Activated naive CD8-positive, alpha-beta T cell treated with anti-CD3 and anti-CD28 coated beads, Interleukin-2, amount 10 ng/mL, durations not matched to agents 7 days and 5 days (primary cell): Measurements from ENCODE around the gene KBTBD8. TPM values are rescaled to one million over a fixed set of nuclear protein-coding genes. Genes with fewer than 3 reads are reported as not detected.

Source experiments
- ATAC-seq: fragments of 150-1000 bp; cut with Tn5 transposase; one replicate; pipeline ENCODE4 v1.10.0; 2021; ENCODE audit warnings: low read depth, moderate library complexity
- POLR2A ChIA-PET: fragments of 350-600 bp; sonication (Branson Sonifier 250); formaldehyde crosslinking; loops from one replicate; lab custom pipeline; 2021; ENCODE audit warnings: antibody characterized with exemption; lab: Charles Lee
- DNase-seq: peaks from one replicate; pipeline ENCODE4 v3.0.0; 2021
- H3K27ac Mint-ChIP-seq: one replicate; pipeline ENCODE4 v1.8.0; 2022; ENCODE audit warnings: mild to moderate bottlenecking, mixed read lengths
- H3K27me3 Mint-ChIP-seq: one replicate; pipeline ENCODE4 v1.8.0; 2022; ENCODE audit warnings: mild to moderate bottlenecking, moderate library complexity, mixed read lengths
- H3K36me3 Mint-ChIP-seq: one replicate; pipeline ENCODE4 v1.8.0; 2021; ENCODE audit warnings: mild to moderate bottlenecking, mixed read lengths
- H3K4me1 Mint-ChIP-seq: one replicate; pipeline ENCODE4 v1.8.0; 2021; ENCODE audit warnings: mixed read lengths
- H3K4me3 Mint-ChIP-seq: one replicate; pipeline ENCODE4 v1.8.0; 2022; ENCODE audit warnings: mild to moderate bottlenecking, moderate library complexity, mixed read lengths
- H3K9me3 Mint-ChIP-seq: one replicate; pipeline ENCODE4 v1.8.0; 2021; ENCODE audit warnings: mixed read lengths
- total RNA-seq, 2 experiments: library from RNA; stranded (reverse); gene quantifications; one replicate each; pipeline ENCODE4 v1.2.3, GENCODE V29; 2021

The KBTBD8 gene
- total RNA-seq, 2 experiments from 2014 or later = 6.2 to 9.2 TPM

DNA sequence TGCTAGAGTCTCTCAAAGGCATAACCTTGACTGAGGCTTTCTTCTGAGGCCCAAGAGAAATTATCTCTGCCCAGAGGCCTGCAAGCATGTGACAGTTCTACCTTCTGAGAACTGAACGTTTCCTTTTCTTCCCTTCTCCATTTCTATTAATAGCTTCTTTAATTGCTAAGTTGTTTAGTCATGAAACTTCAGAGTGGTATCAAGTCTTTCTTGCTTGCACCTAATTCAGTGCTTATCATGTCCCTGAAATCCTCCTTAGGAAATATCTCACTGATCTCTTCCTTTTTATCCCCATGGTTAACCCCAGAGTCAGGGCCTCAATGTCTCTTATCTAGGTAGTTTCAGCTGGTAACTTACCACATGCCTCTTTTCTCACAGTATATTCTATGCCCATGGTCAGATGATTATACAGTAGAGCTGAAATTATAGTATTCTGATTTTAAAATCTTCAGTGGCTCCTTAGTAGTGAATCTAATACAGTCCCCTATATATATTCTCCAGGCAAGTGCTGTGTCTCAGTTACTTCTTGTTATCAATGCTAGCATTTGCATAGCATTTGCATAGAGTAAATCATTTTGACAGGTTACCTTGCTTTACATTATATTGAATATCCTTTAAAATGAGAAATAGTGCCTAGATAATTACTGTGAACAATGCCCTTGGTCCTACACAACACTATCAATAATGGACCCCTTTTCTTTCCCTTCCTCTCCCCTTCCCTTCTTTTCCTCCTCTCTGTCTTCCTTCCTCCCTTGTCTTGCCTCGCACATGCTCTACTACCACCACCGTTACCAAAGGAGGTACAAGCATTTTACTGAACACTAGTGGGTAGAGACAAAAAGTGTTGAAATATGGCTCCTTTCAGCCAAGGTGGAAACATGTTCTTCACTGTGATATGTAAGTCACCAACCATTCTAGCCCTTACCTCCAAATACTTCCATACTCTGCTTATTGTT lies 33.0 kb downstream of the KBTBD8 start:
- Mint-ChIP-seq H3K4me1 (peaks cover 6% of the 10 kb centered on the region), H3K36me3 (peaks cover 3% of the 10 kb centered on the region), H3K27me3 (peaks cover 2% of the 10 kb centered on the region), H3K27ac (no peak overlapping the region), H3K4me3 (no peak overlapping the region), H3K9me3 (no peaks in the 10 kb centered on the region)
- ATAC-seq (no peak), DNase-seq (no peak)
- POLR2A ChIA-PET = no interaction called here

DNA sequence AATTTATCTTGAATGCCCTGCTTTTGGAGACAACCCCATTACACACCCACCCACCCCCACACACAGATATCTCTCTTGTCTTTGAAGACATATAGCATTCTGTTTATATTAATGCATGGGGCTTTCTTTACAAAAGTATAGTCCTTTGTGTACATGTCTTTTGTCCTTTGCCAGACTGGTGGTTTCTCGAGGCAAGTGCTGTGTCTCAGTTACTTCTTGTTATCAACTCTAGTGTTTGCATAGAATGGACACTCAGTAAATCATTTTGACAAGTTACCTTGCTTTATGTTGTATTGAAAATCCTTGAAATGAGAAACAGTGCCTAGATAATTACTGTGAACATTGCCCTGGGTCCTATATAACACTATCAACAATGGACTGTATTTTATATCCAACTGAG lies 33.9 kb downstream of the KBTBD8 start:
- H3K4me3 Mint-ChIP-seq = no peak overlapping the region
- ATAC-seq = no peak
- H3K9me3 Mint-ChIP-seq = no peaks in the 10 kb centered on the region
- POLR2A ChIA-PET = no interaction called here
- no peak for DNase-seq
- H3K27me3 Mint-ChIP-seq = peaks cover 2% of the 10 kb centered on the region
- H3K4me1 Mint-ChIP-seq = peaks cover 6% of the 10 kb centered on the region
- no peak overlapping the region for H3K27ac Mint-ChIP-seq
- H3K36me3 Mint-ChIP-seq = peaks cover 3% of the 10 kb centered on the region

DNA sequence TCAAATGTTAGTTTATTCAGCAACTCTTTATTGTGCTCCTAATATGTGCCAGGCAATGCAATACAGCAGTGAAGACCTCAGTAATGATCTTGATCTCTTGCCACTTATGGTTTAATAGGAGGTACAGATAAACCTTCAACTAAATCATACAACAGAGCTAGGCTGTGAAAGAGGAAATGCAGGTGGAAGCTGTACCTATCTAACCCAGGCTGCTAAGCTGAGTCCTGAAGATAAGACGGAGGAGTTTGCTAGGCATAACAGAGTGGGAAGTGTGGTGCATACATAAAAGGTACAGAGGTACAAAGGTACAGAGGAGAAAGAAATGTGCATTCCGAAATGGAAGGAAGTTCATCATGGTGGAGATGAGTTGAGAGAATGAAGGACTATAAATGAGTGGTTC lies 35.0 kb downstream of the KBTBD8 start:
- H3K27me3 Mint-ChIP-seq = no peaks in the 10 kb centered on the region
- POLR2A ChIA-PET = no interaction called here
- DNase-seq (no peak), ATAC-seq (no peak)
- no peak overlapping the region for H3K27ac Mint-ChIP-seq
- H3K9me3 Mint-ChIP-seq = no peaks in the 10 kb centered on the region
- peaks cover 3% of the 10 kb centered on the region for H3K36me3 Mint-ChIP-seq
- no peak overlapping the region for H3K4me3 Mint-ChIP-seq
- H3K4me1 Mint-ChIP-seq = peaks cover 3% of the 10 kb centered on the region

DNA sequence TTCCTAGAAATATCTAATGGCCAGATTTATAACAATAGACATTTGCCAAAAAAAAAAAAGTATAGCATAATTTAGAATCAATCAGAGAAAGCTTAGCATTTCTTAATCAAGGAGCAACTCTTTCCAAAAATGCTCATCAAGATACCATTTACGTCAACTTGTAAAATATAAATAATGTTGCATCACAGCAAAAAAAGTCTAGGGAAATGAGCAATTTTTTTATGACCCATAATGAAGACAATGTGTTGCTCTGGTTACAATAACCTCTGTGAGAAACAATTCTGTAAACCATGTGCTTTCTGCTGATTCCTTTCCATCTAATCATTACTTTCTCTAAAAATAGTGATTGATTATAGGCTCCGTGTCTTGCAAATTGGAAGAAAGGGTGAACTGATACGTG lies 36.3 kb downstream of the KBTBD8 start:
- ATAC-seq (no peak), DNase-seq (no peak)
- no peaks in the 10 kb centered on the region for H3K27me3 Mint-ChIP-seq
- POLR2A ChIA-PET = no interaction called here
- H3K9me3 Mint-ChIP-seq = no peaks in the 10 kb centered on the region
- no peaks in the 10 kb centered on the region for H3K4me1 Mint-ChIP-seq
- peaks cover 3% of the 10 kb centered on the region for H3K36me3 Mint-ChIP-seq
- no peak overlapping the region for H3K4me3 Mint-ChIP-seq
- no peak overlapping the region for H3K27ac Mint-ChIP-seq

DNA sequence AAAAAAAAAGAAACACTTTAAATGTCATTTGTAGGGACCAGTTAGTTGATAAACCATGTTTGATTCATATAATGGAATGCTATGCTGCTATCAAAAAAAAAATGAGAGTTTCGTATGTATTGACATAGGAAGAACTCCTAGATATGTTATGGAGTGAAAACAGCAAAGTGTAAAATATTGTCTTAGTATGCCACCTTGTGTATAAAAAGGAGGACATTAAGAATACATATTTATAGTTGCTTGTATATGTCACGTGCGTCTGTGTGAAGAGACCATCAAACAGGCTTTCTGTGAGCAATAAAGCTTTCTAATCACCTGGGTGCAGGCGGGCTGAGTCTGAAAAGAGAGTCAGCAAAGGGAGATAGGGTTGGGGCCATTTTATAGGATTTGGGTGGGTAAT lies 39.5 kb downstream of the KBTBD8 start:
- POLR2A ChIA-PET = no interaction called here
- Mint-ChIP-seq H3K4me1 (no peaks in the 10 kb centered on the region), H3K9me3 (no peaks in the 10 kb centered on the region), H3K27me3 (no peaks in the 10 kb centered on the region), H3K27ac (no peak overlapping the region), H3K36me3 (peaks cover 2% of the 10 kb centered on the region), H3K4me3 (no peak overlapping the region)
- ATAC-seq = no peak
- DNase-seq = no peak

DNA sequence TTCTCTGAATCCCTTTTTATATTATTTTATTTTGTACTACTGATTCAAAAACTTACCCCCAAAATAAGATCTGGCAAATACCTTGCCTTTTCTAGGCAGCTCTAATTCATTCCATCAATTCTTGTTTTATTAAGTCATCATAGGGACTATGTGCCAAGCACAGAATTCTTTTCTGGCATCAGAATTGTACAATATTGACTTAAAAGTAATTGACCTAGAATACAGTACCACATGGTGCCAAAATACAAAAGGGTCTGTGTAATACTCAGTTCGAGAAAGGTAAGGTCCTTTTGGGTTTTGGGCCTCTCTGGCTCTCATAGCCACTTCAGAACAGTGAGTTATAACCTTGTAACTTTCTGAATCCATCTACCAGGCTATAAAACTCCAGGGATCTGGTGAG lies 46.2 kb downstream of the KBTBD8 start:
- H3K9me3 Mint-ChIP-seq = no peaks in the 10 kb centered on the region
- ATAC-seq = no peak
- no peak overlapping the region for H3K4me3 Mint-ChIP-seq

DNA sequence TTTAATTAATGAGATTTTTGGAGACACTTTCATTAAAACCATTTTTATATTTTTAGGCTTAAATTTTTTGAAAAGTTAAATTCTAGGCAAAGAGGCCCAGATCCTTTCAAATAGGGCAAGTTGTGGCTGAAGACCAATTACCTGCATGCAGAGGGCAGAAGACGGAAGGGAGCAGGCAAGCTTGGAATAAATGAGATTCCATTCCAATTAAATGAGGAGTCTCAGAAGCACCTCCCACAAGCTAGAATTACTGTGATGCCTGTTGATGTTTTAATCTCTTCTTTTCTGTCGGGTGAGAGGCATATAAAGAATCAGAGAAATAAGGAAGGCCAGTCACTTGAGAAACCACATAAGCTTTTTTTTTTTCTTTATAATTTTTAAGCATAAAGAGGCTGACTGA lies 46.8 kb downstream of the KBTBD8 start:
- DNase-seq (no peak), ATAC-seq (no peak)
- no peaks in the 10 kb centered on the region for H3K36me3 Mint-ChIP-seq
- POLR2A ChIA-PET = no interaction called here
- no peak overlapping the region for H3K27ac Mint-ChIP-seq
- no peaks in the 10 kb centered on the region for H3K27me3 Mint-ChIP-seq
- no peak overlapping the region for H3K4me3 Mint-ChIP-seq
- no peaks in the 10 kb centered on the region for H3K4me1 Mint-ChIP-seq
- H3K9me3 Mint-ChIP-seq = no peaks in the 10 kb centered on the region

More for the DNA sequence above, 46.2 kb downstream of the KBTBD8 start:
- H3K27ac Mint-ChIP-seq = no peak overlapping the region
- H3K4me1 Mint-ChIP-seq = no peaks in the 10 kb centered on the region
- H3K27me3 Mint-ChIP-seq = no peaks in the 10 kb centered on the region
- no peaks in the 10 kb centered on the region for H3K36me3 Mint-ChIP-seq
- POLR2A ChIA-PET = no interaction called here
- no peak for DNase-seq

DNA sequence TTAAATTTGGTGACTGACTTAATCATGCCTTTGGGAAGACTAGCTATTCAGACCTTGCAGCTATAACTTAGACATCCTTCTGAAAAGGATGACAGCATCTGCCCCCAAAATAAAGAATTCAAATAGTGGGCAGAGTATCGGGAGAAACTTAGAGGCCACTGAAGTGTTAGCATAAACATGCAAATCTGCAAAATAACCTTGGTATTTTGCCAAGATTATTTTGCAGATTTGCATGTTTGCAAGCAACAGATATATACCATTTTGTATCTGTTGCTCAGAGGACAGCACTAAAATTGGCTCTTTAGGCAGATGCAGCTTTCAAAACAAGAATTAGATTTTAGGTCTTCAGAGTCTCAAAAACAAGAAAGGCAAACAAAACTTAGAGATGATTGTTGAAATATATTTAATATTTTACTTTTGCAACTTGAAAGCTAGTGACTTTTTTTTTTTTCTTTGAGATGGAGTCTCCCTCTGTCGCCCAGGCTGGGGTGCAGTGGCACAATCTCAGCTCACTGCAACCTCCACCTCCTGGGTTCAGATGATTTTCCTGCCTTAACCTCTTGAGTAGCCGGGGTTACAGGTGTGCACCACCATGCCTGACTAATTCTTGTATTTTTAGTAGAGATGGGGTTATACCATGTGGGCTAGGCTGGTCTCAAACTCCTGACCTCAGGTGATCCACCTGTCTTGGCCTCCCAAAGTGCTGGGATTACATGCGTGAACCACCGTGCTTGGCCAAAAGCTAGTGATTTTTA lies 47.8 kb downstream of the KBTBD8 start:
- Mint-ChIP-seq H3K27ac (no peak overlapping the region), H3K4me3 (no peak overlapping the region), H3K27me3 (no peaks in the 10 kb centered on the region), H3K9me3 (no peaks in the 10 kb centered on the region), H3K36me3 (no peaks in the 10 kb centered on the region), H3K4me1 (no peaks in the 10 kb centered on the region)
- no peak for ATAC-seq
- DNase-seq = no peak
- POLR2A ChIA-PET = no interaction called here

DNA sequence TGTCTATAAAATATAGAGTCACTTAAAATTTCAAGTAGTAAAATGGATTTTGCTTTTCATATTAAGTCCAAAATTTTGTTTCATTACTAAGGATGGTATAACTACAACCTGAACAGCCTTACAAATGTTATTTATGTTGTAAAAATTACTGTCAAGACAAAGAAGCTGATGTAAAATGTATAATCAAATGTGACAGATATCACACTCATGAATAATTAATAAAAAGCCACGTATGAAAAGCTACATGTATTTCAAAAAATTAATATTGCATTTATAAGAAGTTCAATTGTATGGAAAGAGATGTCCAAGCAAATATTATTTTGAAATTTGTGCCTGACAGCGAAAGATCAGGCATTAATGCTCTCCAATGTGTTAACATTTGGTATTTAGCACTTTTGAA lies 48.9 kb downstream of the KBTBD8 start:
- POLR2A ChIA-PET = no interaction called here
- ATAC-seq = no peak
- H3K4me3 Mint-ChIP-seq = no peak overlapping the region
- no peak overlapping the region for H3K27ac Mint-ChIP-seq
- H3K36me3 Mint-ChIP-seq = no peaks in the 10 kb centered on the region
- H3K27me3 Mint-ChIP-seq = no peaks in the 10 kb centered on the region
- no peaks in the 10 kb centered on the region for H3K4me1 Mint-ChIP-seq
- no peak for DNase-seq
- H3K9me3 Mint-ChIP-seq = no peaks in the 10 kb centered on the region

DNA sequence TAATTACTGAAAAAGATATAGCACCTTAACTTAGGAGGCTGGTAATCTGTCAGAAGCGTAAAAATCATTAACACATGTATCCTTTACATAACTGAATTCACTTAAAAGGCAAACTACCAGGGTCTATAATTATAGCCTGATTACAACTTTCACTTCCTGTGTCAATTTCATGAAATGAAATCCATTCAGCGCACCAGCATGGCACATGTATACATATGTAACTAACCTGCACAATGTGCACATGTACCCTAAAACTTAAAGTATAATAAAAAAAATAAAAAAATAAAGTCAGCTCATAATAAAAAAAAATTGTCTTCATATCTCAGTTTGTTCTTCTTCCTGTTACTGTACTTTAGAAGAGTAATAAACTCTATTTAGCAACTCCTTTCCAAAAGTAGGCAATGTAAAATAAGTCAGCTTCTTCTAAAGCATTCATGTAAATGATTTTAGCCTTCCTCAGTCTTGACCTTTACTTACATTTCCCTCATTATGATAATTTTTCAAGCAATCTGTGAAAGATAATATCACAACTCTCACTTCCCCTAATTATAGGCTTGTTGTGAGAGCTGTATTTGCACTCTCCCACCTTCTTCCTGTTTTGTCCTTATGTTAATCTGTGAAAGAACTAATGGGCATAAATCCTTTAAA lies 50.1 kb downstream of the KBTBD8 start:
- H3K27ac Mint-ChIP-seq = no peak overlapping the region
- DNase-seq = no peak
- H3K36me3 Mint-ChIP-seq = no peaks in the 10 kb centered on the region
- H3K9me3 Mint-ChIP-seq = no peaks in the 10 kb centered on the region
- no peaks in the 10 kb centered on the region for H3K4me1 Mint-ChIP-seq
- POLR2A ChIA-PET = no interaction called here
- no peak for ATAC-seq
- H3K27me3 Mint-ChIP-seq = no peaks in the 10 kb centered on the region
- H3K4me3 Mint-ChIP-seq = no peak overlapping the region

DNA sequence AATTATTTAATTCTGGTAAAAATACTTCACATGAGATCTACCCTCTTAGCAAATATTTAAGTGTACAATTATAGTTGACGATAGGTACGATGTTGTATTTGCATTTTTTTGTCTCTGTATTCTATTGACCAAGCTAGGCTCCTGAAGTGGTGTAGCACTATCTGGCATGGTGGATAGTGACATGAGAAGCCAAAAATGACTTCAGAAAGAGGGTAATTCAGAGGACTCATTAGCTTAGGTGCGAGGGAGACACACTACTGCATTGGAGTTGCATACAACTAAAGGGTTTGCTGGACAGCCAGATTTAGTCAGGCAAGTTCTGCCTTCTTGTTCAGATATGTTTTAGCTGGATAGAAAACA lies 50.6 kb downstream of the KBTBD8 start:
- Mint-ChIP-seq H3K27ac (no peak overlapping the region), H3K36me3 (no peaks in the 10 kb centered on the region), H3K4me1 (no peaks in the 10 kb centered on the region), H3K9me3 (no peaks in the 10 kb centered on the region), H3K27me3 (no peaks in the 10 kb centered on the region), H3K4me3 (no peak overlapping the region)
- POLR2A ChIA-PET = no interaction called here
- no peak for ATAC-seq
- DNase-seq = no peak

DNA sequence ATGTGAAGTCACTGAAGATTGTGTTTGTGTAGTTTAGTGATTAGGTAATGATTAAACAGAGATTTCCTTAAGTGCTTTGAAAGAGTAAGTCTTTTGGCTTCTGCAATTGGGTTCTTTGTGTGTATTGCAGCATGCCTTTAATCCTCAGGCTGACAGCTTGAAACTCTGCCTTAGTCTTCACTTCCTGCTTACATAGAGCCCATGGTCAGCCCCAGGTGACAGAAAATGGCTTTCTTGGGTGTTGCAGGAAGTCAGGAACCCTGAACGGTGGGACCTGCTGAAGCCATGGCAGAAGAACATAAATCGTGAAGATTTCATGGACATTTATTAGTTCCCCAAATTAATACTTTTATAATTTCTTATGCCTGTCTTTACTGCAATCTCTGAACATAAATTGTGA lies 61.3 kb downstream of the KBTBD8 start:
- H3K27ac Mint-ChIP-seq = no peak overlapping the region
- DNase-seq = no peak
- H3K4me1 Mint-ChIP-seq = no peaks in the 10 kb centered on the region
- no peak overlapping the region for H3K4me3 Mint-ChIP-seq
- peaks cover 9% of the 10 kb centered on the region for H3K9me3 Mint-ChIP-seq
- peaks cover 7% of the 10 kb centered on the region for H3K27me3 Mint-ChIP-seq
- peaks cover 4% of the 10 kb centered on the region for H3K36me3 Mint-ChIP-seq
- no peak for ATAC-seq
- POLR2A ChIA-PET = no interaction called here
